Neural cell (in vitro differentiated cells): Measurements from ENCODE around the gene GAS1.

Source experiments
- EZH2 ChIP-seq: fragments of 200-600, 300-800 bp; shearing (Covaris generic), sonication (generic); IDR thresholded peaks from 2 replicates; pipeline ENCODE4 v1.6.1; 2014; ENCODE audit warnings: antibody characterized with exemption, low read length, borderline replicate concordance, mild to moderate bottlenecking; ENCODE audit not compliant: insufficient read depth, poor library complexity, severe bottlenecking
- MXI1 ChIP-seq: fragments of 450-650 bp; conservative IDR thresholded peaks from 2 replicates; pipeline ENCODE4 v1.6.1; 2014; ENCODE audit warnings: antibody characterized with exemption, mild to moderate bottlenecking; ENCODE audit not compliant: poor library complexity, severe bottlenecking
- RAD21 ChIP-seq: fragments of 450-650 bp; conservative IDR thresholded peaks from 2 replicates; pipeline ENCODE4 v1.6.1; 2014; ENCODE audit warnings: antibody characterized with exemption, mild to moderate bottlenecking, moderate library complexity
- TAF1 ChIP-seq: IDR thresholded peaks from 2 replicates; pipeline ENCODE4 v1.6.1; 2012; ENCODE audit warnings: low read depth
- TF ChIP-seq, protein P1 (sequence below): fragments of 450-650 bp; IDR thresholded peaks from 2 replicates; pipeline ENCODE4 v1.5.1; 2014; ENCODE audit warnings: antibody characterized with exemption, mild to moderate bottlenecking, moderate library complexity; ENCODE audit not compliant: poor library complexity, severe bottlenecking

DNA sequence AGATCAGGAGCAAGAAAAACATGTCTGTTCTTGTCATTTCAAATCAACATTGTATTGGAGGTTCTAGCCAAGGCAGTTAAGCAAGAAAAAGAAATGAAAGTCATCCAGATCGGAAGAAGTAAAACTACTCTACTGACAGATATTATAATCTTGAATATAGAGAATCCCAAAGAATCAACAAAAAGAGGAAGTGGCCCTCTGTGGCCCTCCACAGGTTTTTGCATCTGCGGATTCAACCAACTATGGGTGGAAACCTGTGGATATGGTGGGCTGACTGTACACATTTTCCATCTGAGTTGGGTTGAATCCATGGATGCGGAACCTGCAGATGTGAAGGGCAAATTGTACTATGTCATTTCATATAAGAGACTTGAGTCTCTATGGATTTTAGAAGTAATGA is 35.1 kb downstream of the GAS1 start:
- TF ChIP-seq RAD21 (no peak), MXI1 (no peak), EZH2 (no peak), TAF1 (no peak)
- TF ChIP-seq, protein P1, sequence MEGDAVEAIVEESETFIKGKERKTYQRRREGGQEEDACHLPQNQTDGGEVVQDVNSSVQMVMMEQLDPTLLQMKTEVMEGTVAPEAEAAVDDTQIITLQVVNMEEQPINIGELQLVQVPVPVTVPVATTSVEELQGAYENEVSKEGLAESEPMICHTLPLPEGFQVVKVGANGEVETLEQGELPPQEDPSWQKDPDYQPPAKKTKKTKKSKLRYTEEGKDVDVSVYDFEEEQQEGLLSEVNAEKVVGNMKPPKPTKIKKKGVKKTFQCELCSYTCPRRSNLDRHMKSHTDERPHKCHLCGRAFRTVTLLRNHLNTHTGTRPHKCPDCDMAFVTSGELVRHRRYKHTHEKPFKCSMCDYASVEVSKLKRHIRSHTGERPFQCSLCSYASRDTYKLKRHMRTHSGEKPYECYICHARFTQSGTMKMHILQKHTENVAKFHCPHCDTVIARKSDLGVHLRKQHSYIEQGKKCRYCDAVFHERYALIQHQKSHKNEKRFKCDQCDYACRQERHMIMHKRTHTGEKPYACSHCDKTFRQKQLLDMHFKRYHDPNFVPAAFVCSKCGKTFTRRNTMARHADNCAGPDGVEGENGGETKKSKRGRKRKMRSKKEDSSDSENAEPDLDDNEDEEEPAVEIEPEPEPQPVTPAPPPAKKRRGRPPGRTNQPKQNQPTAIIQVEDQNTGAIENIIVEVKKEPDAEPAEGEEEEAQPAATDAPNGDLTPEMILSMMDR, result no peak
